Gastrocnemius medialis (tissue), 4 donors: Measurements from ENCODE around the gene ZNF324.

Experiments used
- CTCF ChIP-seq, 5 experiments: fragments of 450-650 bp in 3 of 5; fragments of 200-600 bp in 2 of 5; sonication (generic) in 2 of 5; IDR thresholded peaks in 4 of 5; conservative IDR thresholded peaks in 1 of 5; 1 replicate in 4 of 5; 2 replicates in 1 of 5; pipeline ENCODE4 v1.5.1; 2016 to 2019; ENCODE audit warnings: antibody characterized with exemption in 5 of 5, mild to moderate bottlenecking in 3 of 5, moderate library complexity in 3 of 5
- POLR2A ChIP-seq, 2 donors: fragments of 450-650 bp; IDR thresholded peaks; one replicate each; pipeline ENCODE4 v1.6.1; 2017; ENCODE audit warnings: antibody characterized with exemption in 2 of 2, mild to moderate bottlenecking in 2 of 2, moderate library complexity in 2 of 2

GRCh38 chr19:58492265-58492664 is 25.4 kb downstream of the ZNF324 start:
- TF ChIP-seq POLR2A (IDR thresholded peaks at IDR 0.05) (no peak), CTCF (IDR thresholded peaks at IDR 0.05 in 4 of 5, conservative IDR thresholded peaks at IDR 0.05 in 1 of 5) (no peak)
